ENCODE data around the gene VANGL1.

The VANGL1 gene

GRCh38 chr1:115729756-115730155 is 88.0 kb downstream of the VANGL1 start:
- in situ Hi-C loops (cut with HindIII; ENCODE audit: low sequenced_read_pairs), result no loop called here
- no peak for DNase-seq (ENCODE audit: low read depth)
- TF ChIP-seq, protein P1, sequence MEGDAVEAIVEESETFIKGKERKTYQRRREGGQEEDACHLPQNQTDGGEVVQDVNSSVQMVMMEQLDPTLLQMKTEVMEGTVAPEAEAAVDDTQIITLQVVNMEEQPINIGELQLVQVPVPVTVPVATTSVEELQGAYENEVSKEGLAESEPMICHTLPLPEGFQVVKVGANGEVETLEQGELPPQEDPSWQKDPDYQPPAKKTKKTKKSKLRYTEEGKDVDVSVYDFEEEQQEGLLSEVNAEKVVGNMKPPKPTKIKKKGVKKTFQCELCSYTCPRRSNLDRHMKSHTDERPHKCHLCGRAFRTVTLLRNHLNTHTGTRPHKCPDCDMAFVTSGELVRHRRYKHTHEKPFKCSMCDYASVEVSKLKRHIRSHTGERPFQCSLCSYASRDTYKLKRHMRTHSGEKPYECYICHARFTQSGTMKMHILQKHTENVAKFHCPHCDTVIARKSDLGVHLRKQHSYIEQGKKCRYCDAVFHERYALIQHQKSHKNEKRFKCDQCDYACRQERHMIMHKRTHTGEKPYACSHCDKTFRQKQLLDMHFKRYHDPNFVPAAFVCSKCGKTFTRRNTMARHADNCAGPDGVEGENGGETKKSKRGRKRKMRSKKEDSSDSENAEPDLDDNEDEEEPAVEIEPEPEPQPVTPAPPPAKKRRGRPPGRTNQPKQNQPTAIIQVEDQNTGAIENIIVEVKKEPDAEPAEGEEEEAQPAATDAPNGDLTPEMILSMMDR (IDR thresholded peaks at IDR 0.05; ENCODE audit: low read depth, low read length, missing control alignments), result no peak
- H3K4me3 ChIP-seq (ENCODE audit: low read depth, low read length), result no peak overlapping the region

GRCh38 chr1:115732316-115732715 is 90.5 kb downstream of the VANGL1 start:
- no peak for DNase-seq (ENCODE audit: low read depth)
- H3K4me3 ChIP-seq (ENCODE audit: low read depth, low read length), result no peak overlapping the region
- in situ Hi-C loops (cut with HindIII; ENCODE audit: low sequenced_read_pairs), result no loop called here
- TF ChIP-seq, protein P1 (IDR thresholded peaks at IDR 0.05; ENCODE audit: low read depth, low read length, missing control alignments), result no peak

DNA sequence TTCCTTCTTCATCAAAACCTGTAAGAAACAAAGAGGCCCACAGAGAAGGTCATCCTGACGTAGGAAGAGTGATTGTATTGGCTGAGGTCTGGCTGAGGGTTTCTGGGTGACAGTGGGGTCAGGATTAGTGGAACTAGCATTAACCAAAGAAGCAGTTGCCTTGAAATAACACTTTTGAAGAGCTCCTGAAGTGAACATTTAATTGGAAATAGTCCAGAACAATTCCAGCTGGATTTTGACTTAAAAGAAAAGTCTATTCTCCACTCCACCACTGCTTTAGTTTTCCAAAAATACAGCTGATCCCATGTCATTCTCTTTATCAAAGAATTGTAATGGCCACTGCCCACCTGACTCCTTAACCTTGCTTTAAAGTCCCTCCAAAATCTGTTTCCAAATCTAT is 99.0 kb downstream of the VANGL1 start:
- in situ Hi-C loops (cut with HindIII; ENCODE audit: low sequenced_read_pairs), result no loop called here
- DNase-seq (ENCODE audit: low read depth), result no peak
- TF ChIP-seq, protein P1 (IDR thresholded peaks at IDR 0.05; ENCODE audit: low read depth, low read length, missing control alignments), result no peak
- H3K4me3 ChIP-seq (ENCODE audit: low read depth, low read length), result no peak overlapping the region

DNA sequence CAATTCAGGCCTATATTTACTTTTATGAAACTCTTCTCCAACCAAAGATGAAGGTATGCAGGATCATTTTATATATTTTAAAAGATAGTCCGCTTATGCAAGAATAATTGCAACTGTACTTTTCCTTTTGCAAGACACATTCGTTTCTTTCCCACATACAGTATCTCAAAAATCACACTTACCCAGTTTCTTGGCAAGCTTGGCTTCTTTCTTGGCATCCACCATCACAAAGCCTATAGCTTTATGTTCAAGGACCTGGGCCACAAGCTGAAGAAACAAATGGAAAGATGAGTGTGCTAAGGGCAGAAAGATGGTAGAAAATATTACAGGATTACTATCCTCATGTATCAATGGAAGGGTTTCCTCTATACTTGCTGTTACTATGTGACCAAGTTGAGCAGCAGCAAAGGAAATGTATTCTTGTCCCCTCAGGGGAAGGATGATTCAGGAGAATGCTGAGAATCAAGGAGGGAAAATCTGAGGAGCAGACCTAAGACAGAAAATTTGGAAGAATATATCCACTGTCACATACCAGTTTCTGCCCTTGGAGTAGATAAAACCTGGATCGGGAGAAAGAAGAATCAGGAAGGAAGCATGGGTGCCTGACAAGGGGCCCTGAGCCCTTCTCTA is 103.0 kb downstream of the VANGL1 start:
- DNase-seq (ENCODE audit: low read depth), result no peak
- TF ChIP-seq, protein P1 (IDR thresholded peaks at IDR 0.05; ENCODE audit: low read depth, low read length, missing control alignments), result no peak
- H3K4me3 ChIP-seq (ENCODE audit: low read depth, low read length), result no peak overlapping the region
- in situ Hi-C loops (cut with HindIII; ENCODE audit: low sequenced_read_pairs), result no loop called here

- in situ Hi-C loops (cut with HindIII; ENCODE audit: low sequenced_read_pairs), result no loop called here
- no peak for DNase-seq (ENCODE audit: low read depth)
These were observed 104.4 kb downstream of the VANGL1 start for GRCh38 chr1:115746021-115746690.

More at GRCh38 chr1:115746021-115746690, 104.4 kb downstream of the VANGL1 start:
- no peak overlapping the region for H3K4me3 ChIP-seq (ENCODE audit: low read depth, low read length)
- TF ChIP-seq, protein P1 (IDR thresholded peaks at IDR 0.05; ENCODE audit: low read depth, low read length, missing control alignments), result no peak
